ENCODE results near the gene KIF7. TPM values are rescaled to one million over a fixed set of nuclear protein-coding genes. Genes with fewer than 3 reads are reported as not detected.
"Not testable (repeated sequence)": the region's sequence is repeated elsewhere in the genome, so short reads cannot be mapped to it uniquely, and the experiment has no call there.

The KIF7 gene
- total and polyA plus RNA-seq, 3 experiments from 2014 or later = 2.4 to 2.7 TPM; not detected in 1

DNA sequence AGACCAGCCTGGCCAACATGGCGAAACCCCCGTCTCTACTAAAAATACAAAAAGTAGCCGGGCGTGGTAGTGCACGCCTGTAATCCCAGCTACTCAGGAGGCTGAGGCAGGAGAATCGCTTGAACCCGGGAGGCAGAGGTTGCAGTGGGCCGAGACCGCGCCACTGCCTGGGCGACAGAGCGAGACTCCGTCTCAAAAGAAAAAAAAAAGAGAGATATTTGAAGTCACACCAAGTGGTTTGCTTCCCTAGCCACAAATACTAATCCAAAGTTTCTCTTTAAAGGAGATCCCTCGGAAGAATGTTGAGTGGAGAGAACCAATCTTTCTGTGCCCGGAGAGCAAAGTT lies 34.6 kb upstream of the KIF7 start:
- H3K36me3 ChIP-seq (ENCODE audit: insufficient read depth, low read length); DNase-seq; H3K27me3 Mint-ChIP-seq; H3K27me3 ChIP-seq (ENCODE audit: insufficient read depth, low read length, poor library complexity, severe bottlenecking); H3K9me3 ChIP-seq (ENCODE audit: low read length); H3K9me3 Mint-ChIP-seq; CTCF ChIA-PET; H3K27ac ChIP-seq (ENCODE audit: low read depth, low read length); POLR2A ChIA-PET: not testable (repeated sequence)
- H3K27ac Mint-ChIP-seq = peak overlapping the region in 6 of 8 donors; percentile 76 to 93 (median 84)
- peaks cover 13 to 19% (median 15%) of the 10 kb centered on the region in 3 donors for H3K4me1 Mint-ChIP-seq
- peak overlapping the region; percentile 84 to 97 (median 90) for H3K4me3 Mint-ChIP-seq
- Histone ChIP-seq H3K4me1 (ENCODE audit: insufficient read depth, low read length) (peaks cover 12% of the 10 kb centered on the region), H3K4me3 (ENCODE audit: low read length) (peak overlapping the region; percentile 97)
- H3K36me3 Mint-ChIP-seq = peaks cover 5 to 15% (median 5%) of the 10 kb centered on the region in 3 donors

DNA sequence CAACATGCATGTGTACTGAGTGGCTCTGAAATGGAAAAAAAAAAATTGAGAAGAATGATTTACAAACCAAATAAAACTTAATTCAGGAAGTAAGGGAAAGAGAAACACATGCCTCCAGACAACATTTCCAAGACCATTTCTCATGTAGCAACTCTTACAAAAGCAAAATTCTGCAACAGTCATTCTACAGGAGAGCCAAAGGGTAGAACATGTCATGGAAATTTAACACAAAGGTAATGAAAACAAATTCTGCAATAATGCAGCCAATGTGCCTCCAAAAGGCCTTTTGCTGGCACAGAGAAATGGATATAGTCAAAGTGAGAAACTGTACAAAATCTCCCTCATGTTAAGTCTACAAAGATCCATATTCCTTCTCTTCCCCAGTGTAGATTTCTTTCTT lies 31.3 kb upstream of the KIF7 start:
- Mint-ChIP-seq H3K27me3 (no peaks in the 10 kb centered on the region), H3K9me3 (no peaks in the 10 kb centered on the region), H3K4me1 (peaks cover 13 to 19% (median 15%) of the 10 kb centered on the region in 3 donors), H3K4me3 (no peak overlapping the region), H3K27ac (no peak overlapping the region), H3K36me3 (peaks cover 7 to 32% (median 24%) of the 10 kb centered on the region in 3 donors)
- ChIA-PET POLR2A (no interaction called here), CTCF (no interaction called here)
- Histone ChIP-seq H3K4me1 (ENCODE audit: insufficient read depth, low read length) (peaks cover 12% of the 10 kb centered on the region), H3K36me3 (ENCODE audit: insufficient read depth, low read length) (no peaks in the 10 kb centered on the region), H3K27ac (ENCODE audit: low read depth, low read length) (no peak overlapping the region), H3K9me3 (ENCODE audit: low read length) (no peaks in the 10 kb centered on the region), H3K4me3 (ENCODE audit: low read length) (no peak overlapping the region), H3K27me3 (ENCODE audit: insufficient read depth, low read length, poor library complexity, severe bottlenecking) (no peaks in the 10 kb centered on the region)
- DNase-seq = no peak

DNA sequence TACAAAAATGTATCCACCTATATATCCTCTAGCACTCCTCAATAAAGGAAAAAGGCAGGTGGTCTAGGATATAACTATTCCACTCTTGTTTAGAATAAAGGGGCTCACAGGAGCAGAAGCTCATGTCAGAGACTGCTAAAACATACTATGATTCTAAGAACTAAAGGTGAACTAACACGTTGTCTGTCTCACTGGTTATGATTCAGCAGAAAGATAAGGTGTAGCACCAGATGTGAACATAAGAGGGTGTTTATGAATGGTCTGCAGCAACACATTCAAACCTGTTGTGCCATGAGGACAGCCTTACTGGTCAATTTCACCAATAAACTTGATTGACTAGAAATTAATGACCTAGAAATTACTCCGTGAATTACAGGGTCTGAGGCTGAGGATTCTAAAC lies 30.7 kb upstream of the KIF7 start:
- H3K4me3 ChIP-seq (ENCODE audit: low read length) = no peak overlapping the region
- no peak overlapping the region for H3K27ac Mint-ChIP-seq
- H3K9me3 ChIP-seq (ENCODE audit: low read length) = no peaks in the 10 kb centered on the region
- ChIA-PET CTCF (no interaction called here), POLR2A (no interaction called here)
- no peaks in the 10 kb centered on the region for H3K27me3 ChIP-seq (ENCODE audit: insufficient read depth, low read length, poor library complexity, severe bottlenecking)
- H3K4me1 Mint-ChIP-seq = peaks cover 10 to 16% (median 13%) of the 10 kb centered on the region in 3 donors
- H3K36me3 Mint-ChIP-seq = peaks cover 8 to 32% (median 24%) of the 10 kb centered on the region in 3 donors
- no peaks in the 10 kb centered on the region for H3K36me3 ChIP-seq (ENCODE audit: insufficient read depth, low read length)
- H3K4me3 Mint-ChIP-seq = no peak overlapping the region
- H3K4me1 ChIP-seq (ENCODE audit: insufficient read depth, low read length) = peaks cover 10% of the 10 kb centered on the region
- H3K27ac ChIP-seq (ENCODE audit: low read depth, low read length) = no peak overlapping the region
- DNase-seq = no peak
- no peaks in the 10 kb centered on the region for H3K27me3 Mint-ChIP-seq
- no peaks in the 10 kb centered on the region for H3K9me3 Mint-ChIP-seq

DNA sequence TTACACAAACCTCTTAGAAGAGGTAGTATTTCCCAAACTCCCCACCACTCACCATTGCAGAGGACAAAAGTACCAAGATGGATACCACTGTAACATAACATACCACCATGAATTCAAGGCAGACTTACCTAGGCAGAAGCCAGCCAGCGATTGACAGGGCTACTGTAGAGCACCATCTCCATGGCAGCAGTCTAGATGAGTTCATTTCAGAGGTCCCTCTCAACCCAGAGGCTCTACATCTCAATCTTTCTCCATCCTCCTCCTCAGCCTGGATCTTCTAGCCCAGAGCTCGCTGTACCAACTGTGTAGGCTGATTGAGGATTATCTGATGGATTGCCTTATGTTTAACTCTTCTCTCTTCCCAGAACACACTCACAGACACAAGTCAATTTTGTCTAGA lies 25.9 kb upstream of the KIF7 start:
- no peaks in the 10 kb centered on the region for H3K9me3 ChIP-seq (ENCODE audit: low read length)
- no peak overlapping the region for H3K4me3 ChIP-seq (ENCODE audit: low read length)
- no peak for DNase-seq
- no peak overlapping the region for H3K4me3 Mint-ChIP-seq
- H3K4me1 ChIP-seq (ENCODE audit: insufficient read depth, low read length) = no peaks in the 10 kb centered on the region
- ChIA-PET CTCF (no interaction called here), POLR2A (no interaction called here)
- no peaks in the 10 kb centered on the region for H3K36me3 ChIP-seq (ENCODE audit: insufficient read depth, low read length)
- no peaks in the 10 kb centered on the region for H3K9me3 Mint-ChIP-seq
- H3K27me3 ChIP-seq (ENCODE audit: insufficient read depth, low read length, poor library complexity, severe bottlenecking) = no peaks in the 10 kb centered on the region
- peaks cover 9 to 24% (median 23%) of the 10 kb centered on the region in 3 donors for H3K36me3 Mint-ChIP-seq
- peaks cover 0 to 2% of the 10 kb centered on the region in 2 donors for H3K27me3 Mint-ChIP-seq
- no peaks in the 10 kb centered on the region for H3K4me1 Mint-ChIP-seq
- H3K27ac ChIP-seq (ENCODE audit: low read depth, low read length) = no peak overlapping the region
- H3K27ac Mint-ChIP-seq = no peak overlapping the region

DNA sequence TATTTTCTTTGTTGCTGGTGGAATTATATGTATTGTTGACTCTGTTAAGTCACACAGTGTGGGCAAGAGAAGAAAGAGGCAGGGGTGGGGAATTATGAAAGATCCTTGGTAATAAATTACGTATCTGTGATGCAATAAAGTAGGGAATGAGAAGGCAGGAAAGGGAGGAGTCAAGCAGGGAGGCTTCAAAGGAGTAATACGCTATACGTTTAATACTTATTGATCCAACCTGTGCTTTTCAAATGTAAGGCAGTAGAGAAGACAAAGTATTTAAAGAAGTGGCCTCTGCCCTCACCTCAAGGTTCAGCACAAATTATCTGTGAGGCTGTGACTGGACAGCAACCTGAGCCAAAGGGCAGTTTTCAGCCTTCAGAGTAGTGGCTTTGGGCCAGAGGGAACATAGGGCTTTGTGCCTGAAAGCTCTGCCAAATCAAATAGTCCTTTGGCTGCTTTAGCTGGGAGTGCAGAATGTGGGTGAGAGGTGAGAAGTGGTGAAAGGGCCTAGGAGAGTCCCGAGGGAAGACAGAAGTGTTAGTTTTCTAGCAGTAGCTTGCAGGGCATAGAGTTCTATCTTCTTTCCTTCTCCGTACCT lies 25.1 kb upstream of the KIF7 start:
- no peaks in the 10 kb centered on the region for H3K9me3 ChIP-seq (ENCODE audit: low read length)
- ChIA-PET POLR2A (no interaction called here), CTCF (no interaction called here)
- Mint-ChIP-seq H3K27ac (no peak overlapping the region), H3K4me1 (no peaks in the 10 kb centered on the region), H3K4me3 (no peak overlapping the region), H3K36me3 (peaks cover 7 to 21% (median 19%) of the 10 kb centered on the region in 3 donors), H3K9me3 (no peaks in the 10 kb centered on the region), H3K27me3 (peaks cover 0 to 2% of the 10 kb centered on the region in 2 donors)
- H3K4me3 ChIP-seq (ENCODE audit: low read length) = no peak overlapping the region
- no peaks in the 10 kb centered on the region for H3K36me3 ChIP-seq (ENCODE audit: insufficient read depth, low read length)
- no peaks in the 10 kb centered on the region for H3K27me3 ChIP-seq (ENCODE audit: insufficient read depth, low read length, poor library complexity, severe bottlenecking)
- DNase-seq = no peak
- H3K4me1 ChIP-seq (ENCODE audit: insufficient read depth, low read length) = no peaks in the 10 kb centered on the region
- H3K27ac ChIP-seq (ENCODE audit: low read depth, low read length) = no peak overlapping the region

DNA sequence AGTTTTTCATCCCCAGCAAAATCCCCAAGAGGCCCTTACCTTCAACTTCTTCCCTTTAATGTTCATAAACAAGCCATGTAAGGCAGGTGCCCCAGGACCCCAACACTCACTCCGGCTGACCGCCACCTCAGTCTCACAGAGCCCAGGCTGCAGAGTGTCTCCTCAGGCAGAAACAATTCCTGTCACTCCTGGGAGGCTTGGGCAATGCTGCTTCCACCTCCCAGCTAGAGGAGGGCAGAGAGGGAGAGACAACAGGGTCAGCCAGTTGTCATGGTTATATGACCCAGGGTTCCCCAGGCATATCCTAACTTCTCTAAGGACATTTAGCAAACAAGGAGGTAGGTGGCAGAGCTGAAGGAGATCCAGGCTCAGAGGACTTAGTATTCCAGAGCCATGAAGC lies 23.9 kb upstream of the KIF7 start, which contains the start of gene PLIN1:
Gene PLIN1 (minus strand): TSS at position 156 of the 400 bp plus-strand sequence. CDS start 1,878 bp downstream, outside the sequence.
- peaks cover 6 to 19% (median 14%) of the 10 kb centered on the region in 3 donors for H3K36me3 Mint-ChIP-seq
- H3K4me1 Mint-ChIP-seq = no peaks in the 10 kb centered on the region
- peak within 1 kb of the TSS in 1 of 8 donors; percentile 14 for H3K27ac Mint-ChIP-seq
- CTCF ChIA-PET = no interaction called here
- no peak within 1 kb of the TSS for H3K4me3 ChIP-seq (ENCODE audit: low read length)
- no peak within 1 kb of the TSS for H3K27ac ChIP-seq (ENCODE audit: low read depth, low read length)
- H3K4me3 Mint-ChIP-seq = no peak within 1 kb of the TSS
- no peaks in the 10 kb centered on the region for H3K4me1 ChIP-seq (ENCODE audit: insufficient read depth, low read length)
- H3K36me3 ChIP-seq (ENCODE audit: insufficient read depth, low read length) = no peaks in the 10 kb centered on the region
- H3K27me3 Mint-ChIP-seq = peaks cover 0 to 2% of the 10 kb centered on the region in 2 donors
- no peaks in the 10 kb centered on the region for H3K9me3 Mint-ChIP-seq
- POLR2A ChIA-PET = no interaction called here
- H3K27me3 ChIP-seq (ENCODE audit: insufficient read depth, low read length, poor library complexity, severe bottlenecking) = no peaks in the 10 kb centered on the region
- H3K9me3 ChIP-seq (ENCODE audit: low read length) = no peaks in the 10 kb centered on the region
- no peak for DNase-seq

DNA sequence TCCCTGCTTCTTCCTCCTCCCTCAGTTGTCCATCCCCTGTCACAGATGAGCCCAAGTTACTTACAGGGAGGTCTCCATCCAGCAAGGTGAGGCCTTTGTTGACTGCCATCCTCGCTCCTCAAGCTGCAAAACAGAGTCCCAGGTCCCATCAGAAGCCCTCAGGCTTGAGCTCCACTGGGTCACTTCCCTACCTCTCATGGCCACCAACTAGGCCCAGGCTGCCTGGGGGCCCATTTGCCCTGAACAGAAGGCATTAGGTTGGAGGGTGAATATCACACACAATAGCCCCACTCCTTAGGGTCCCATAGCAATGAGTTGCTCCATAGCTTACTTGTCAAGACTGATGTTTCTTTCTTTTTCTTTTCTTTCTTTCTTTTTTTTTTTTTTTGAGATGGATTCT lies 22.1 kb upstream of the KIF7 start:
- Mint-ChIP-seq H3K9me3 (no peaks in the 10 kb centered on the region), H3K36me3 (peaks cover 0 to 9% (median 5%) of the 10 kb centered on the region in 3 donors), H3K27me3 (peaks cover 2 to 8% of the 10 kb centered on the region in 2 donors), H3K27ac (no peak overlapping the region), H3K4me3 (no peak overlapping the region), H3K4me1 (no peaks in the 10 kb centered on the region)
- no peak overlapping the region for H3K4me3 ChIP-seq (ENCODE audit: low read length)
- H3K36me3 ChIP-seq (ENCODE audit: insufficient read depth, low read length) = no peaks in the 10 kb centered on the region
- H3K4me1 ChIP-seq (ENCODE audit: insufficient read depth, low read length) = no peaks in the 10 kb centered on the region
- no peak overlapping the region for H3K27ac ChIP-seq (ENCODE audit: low read depth, low read length)
- H3K9me3 ChIP-seq (ENCODE audit: low read length) = no peaks in the 10 kb centered on the region
- no peak for DNase-seq
- H3K27me3 ChIP-seq (ENCODE audit: insufficient read depth, low read length, poor library complexity, severe bottlenecking) = no peaks in the 10 kb centered on the region
- ChIA-PET POLR2A (no interaction called here), CTCF (no interaction called here)

DNA sequence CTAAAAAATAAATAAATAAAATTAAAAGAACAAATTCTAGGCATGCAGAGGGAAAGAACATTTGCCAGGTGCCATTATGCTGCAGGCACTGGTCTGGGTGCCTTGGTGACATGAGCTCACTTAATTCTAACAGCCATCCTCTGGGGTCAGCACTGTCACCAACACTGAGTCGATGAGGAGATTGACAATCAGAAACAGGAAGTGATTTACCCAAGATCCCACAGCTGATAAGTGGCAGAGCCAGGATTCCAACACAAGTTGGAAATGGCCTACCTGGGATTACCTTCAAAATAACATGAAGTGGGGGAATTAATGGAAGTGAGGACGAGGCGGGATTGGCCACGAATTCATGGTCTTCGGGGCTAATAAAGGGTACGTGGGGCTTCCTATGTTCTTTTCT lies 20.3 kb upstream of the KIF7 start:
- POLR2A ChIA-PET = no interaction called here
- CTCF ChIA-PET = no interaction called here
- no peak overlapping the region for H3K4me3 Mint-ChIP-seq

More for the DNA sequence above, 20.3 kb upstream of the KIF7 start:
- Mint-ChIP-seq H3K27me3 (peaks cover 2 to 8% of the 10 kb centered on the region in 2 donors), H3K4me1 (no peaks in the 10 kb centered on the region), H3K9me3 (no peaks in the 10 kb centered on the region), H3K36me3 (peaks cover 0 to 4% (median 0%) of the 10 kb centered on the region in 3 donors), H3K27ac (peak overlapping the region in 1 of 8 donors; percentile 47)
- Histone ChIP-seq H3K9me3 (ENCODE audit: low read length) (no peaks in the 10 kb centered on the region), H3K4me3 (ENCODE audit: low read length) (no peak overlapping the region), H3K27ac (ENCODE audit: low read depth, low read length) (no peak overlapping the region), H3K4me1 (ENCODE audit: insufficient read depth, low read length) (no peaks in the 10 kb centered on the region), H3K27me3 (ENCODE audit: insufficient read depth, low read length, poor library complexity, severe bottlenecking) (no peaks in the 10 kb centered on the region), H3K36me3 (ENCODE audit: insufficient read depth, low read length) (no peaks in the 10 kb centered on the region)
- no peak for DNase-seq

All from CD8-positive, alpha-beta memory T cell (primary cell).